Neural cell (in vitro differentiated cells): ENCODE results near the gene KCNJ1.

Source experiments
- EZH2 ChIP-seq: fragments of 200-600, 300-800 bp; shearing (Covaris generic), sonication (generic); IDR thresholded peaks from 2 replicates; pipeline ENCODE4 v1.6.1; 2014; ENCODE audit warnings: antibody characterized with exemption, low read length, borderline replicate concordance, mild to moderate bottlenecking; ENCODE audit not compliant: insufficient read depth, poor library complexity, severe bottlenecking
- POLR2AphosphoS5 ChIP-seq: IDR thresholded peaks from 2 replicates; pipeline ENCODE4 v1.6.1; 2012
- TF ChIP-seq, protein P1 (sequence below): fragments of 450-650 bp; IDR thresholded peaks from 2 replicates; pipeline ENCODE4 v1.5.1; 2014; ENCODE audit warnings: antibody characterized with exemption, mild to moderate bottlenecking, moderate library complexity; ENCODE audit not compliant: poor library complexity, severe bottlenecking
- TF ChIP-seq, protein P2 (sequence below): IDR thresholded peaks from 2 replicates; pipeline ENCODE4 v1.6.1; 2012; ENCODE audit warnings: borderline replicate concordance

DNA sequence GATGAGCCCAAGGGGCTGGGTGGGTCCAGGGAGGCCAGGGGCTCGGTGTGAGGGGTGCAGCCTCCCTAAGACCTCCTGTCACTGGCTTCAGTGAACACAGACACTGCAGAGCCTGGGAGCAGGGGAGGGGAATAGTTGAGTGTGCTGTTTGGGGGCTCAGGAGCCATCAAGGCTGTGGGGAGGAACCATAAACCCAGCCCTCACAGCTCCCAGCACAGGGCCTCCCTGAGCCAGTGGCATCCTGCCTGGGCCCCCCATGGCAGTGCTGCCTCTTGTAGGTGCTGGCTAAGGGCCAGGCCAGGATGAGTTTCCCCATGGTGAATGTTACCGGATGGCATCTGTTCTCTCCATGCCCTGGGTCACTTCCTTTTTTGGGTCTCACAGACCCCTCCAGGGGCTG lies 49.6 kb upstream of the KCNJ1 start:
- TF ChIP-seq EZH2 (no peak), POLR2AphosphoS5 (no peak)
- TF ChIP-seq, protein P1, sequence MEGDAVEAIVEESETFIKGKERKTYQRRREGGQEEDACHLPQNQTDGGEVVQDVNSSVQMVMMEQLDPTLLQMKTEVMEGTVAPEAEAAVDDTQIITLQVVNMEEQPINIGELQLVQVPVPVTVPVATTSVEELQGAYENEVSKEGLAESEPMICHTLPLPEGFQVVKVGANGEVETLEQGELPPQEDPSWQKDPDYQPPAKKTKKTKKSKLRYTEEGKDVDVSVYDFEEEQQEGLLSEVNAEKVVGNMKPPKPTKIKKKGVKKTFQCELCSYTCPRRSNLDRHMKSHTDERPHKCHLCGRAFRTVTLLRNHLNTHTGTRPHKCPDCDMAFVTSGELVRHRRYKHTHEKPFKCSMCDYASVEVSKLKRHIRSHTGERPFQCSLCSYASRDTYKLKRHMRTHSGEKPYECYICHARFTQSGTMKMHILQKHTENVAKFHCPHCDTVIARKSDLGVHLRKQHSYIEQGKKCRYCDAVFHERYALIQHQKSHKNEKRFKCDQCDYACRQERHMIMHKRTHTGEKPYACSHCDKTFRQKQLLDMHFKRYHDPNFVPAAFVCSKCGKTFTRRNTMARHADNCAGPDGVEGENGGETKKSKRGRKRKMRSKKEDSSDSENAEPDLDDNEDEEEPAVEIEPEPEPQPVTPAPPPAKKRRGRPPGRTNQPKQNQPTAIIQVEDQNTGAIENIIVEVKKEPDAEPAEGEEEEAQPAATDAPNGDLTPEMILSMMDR, result no peak
- TF ChIP-seq, protein P2, sequence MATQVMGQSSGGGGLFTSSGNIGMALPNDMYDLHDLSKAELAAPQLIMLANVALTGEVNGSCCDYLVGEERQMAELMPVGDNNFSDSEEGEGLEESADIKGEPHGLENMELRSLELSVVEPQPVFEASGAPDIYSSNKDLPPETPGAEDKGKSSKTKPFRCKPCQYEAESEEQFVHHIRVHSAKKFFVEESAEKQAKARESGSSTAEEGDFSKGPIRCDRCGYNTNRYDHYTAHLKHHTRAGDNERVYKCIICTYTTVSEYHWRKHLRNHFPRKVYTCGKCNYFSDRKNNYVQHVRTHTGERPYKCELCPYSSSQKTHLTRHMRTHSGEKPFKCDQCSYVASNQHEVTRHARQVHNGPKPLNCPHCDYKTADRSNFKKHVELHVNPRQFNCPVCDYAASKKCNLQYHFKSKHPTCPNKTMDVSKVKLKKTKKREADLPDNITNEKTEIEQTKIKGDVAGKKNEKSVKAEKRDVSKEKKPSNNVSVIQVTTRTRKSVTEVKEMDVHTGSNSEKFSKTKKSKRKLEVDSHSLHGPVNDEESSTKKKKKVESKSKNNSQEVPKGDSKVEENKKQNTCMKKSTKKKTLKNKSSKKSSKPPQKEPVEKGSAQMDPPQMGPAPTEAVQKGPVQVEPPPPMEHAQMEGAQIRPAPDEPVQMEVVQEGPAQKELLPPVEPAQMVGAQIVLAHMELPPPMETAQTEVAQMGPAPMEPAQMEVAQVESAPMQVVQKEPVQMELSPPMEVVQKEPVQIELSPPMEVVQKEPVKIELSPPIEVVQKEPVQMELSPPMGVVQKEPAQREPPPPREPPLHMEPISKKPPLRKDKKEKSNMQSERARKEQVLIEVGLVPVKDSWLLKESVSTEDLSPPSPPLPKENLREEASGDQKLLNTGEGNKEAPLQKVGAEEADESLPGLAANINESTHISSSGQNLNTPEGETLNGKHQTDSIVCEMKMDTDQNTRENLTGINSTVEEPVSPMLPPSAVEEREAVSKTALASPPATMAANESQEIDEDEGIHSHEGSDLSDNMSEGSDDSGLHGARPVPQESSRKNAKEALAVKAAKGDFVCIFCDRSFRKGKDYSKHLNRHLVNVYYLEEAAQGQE, result no peak
